WTC11 (cell line): ENCODE results near the gene USP10. TPM values are rescaled to one million over a fixed set of nuclear protein-coding genes. Genes with fewer than 3 reads are reported as not detected.

ENCODE experiments used
- ATAC-seq: fragments of 200-7000 bp; cut with Tn5 transposase; 2 replicates; pipeline ENCODE4 v1.10.0; 2021; ENCODE audit warnings: mild to moderate bottlenecking, moderate library complexity
- CTCF ChIA-PET: fragments of 300-600 bp; sonication (Branson Sonifier 250); formaldehyde crosslinking; loops from one replicate; lab custom pipeline; 2021; ENCODE audit warnings: antibody characterized with exemption; lab: Charles Lee
- POLR2A ChIA-PET: fragments of 350-600 bp; sonication (Branson Sonifier 250); formaldehyde crosslinking; loops from one replicate; lab custom pipeline; 2021; ENCODE audit warnings: antibody characterized with exemption; lab: Charles Lee
- DNase-seq: peaks from one replicate; pipeline ENCODE4 v3.0.0; 2021; ENCODE audit warnings: low spot score
- H3K27ac Mint-ChIP-seq: 2 replicates; pipeline ENCODE4 v1.8.0; 2021; ENCODE audit warnings: mixed read lengths
- H3K27me3 Mint-ChIP-seq: 2 replicates; pipeline ENCODE4 v1.8.0; 2021; ENCODE audit warnings: low read depth, mild to moderate bottlenecking, moderate library complexity, mixed read lengths
- H3K36me3 Mint-ChIP-seq: 2 replicates; pipeline ENCODE4 v1.8.0; 2021; ENCODE audit warnings: mixed read lengths
- H3K4me1 Mint-ChIP-seq: 2 replicates; pipeline ENCODE4 v1.8.0; 2022; ENCODE audit warnings: mixed read lengths
- H3K4me3 Mint-ChIP-seq: 2 replicates; pipeline ENCODE4 v1.8.0; 2021; ENCODE audit warnings: mild to moderate bottlenecking, moderate library complexity, mixed read lengths
- H3K9me3 Mint-ChIP-seq: 2 replicates; pipeline ENCODE4 v1.8.0; 2021; ENCODE audit warnings: mixed read lengths
- GRHL2 ChIP-seq: fragments of 250-450 bp; sonication (Bioruptor Pico); IDR thresholded peaks from 2 replicates; pipeline ENCODE4 v1.8.0; 2022; ENCODE audit warnings: mild to moderate bottlenecking, moderate library complexity; ENCODE audit not compliant: insufficient replicate concordance, severe bottlenecking
- NR2C2 ChIP-seq: sonication (generic); formaldehyde crosslinking; IDR thresholded peaks from 2 replicates; pipeline ENCODE4 v1.8.0; 2022; ENCODE audit warnings: mild to moderate bottlenecking, missing genetic modification reagents
- RELA ChIP-seq: sonication (generic); formaldehyde crosslinking; IDR thresholded peaks from 2 replicates; pipeline ENCODE4 v1.8.1; 2022; ENCODE audit warnings: missing genetic modification reagents, mild to moderate bottlenecking, borderline replicate concordance
- RORB ChIP-seq: fragments of 250-450 bp; sonication (Bioruptor Pico); IDR thresholded peaks from 2 replicates; pipeline ENCODE4 v1.9.0; 2021; ENCODE audit warnings: mild to moderate bottlenecking
- USF2 ChIP-seq: sonication (generic); formaldehyde crosslinking; IDR thresholded peaks from 2 replicates; pipeline ENCODE4 v1.8.1; 2023; ENCODE audit warnings: mild to moderate bottlenecking, missing genetic modification reagents, moderate library complexity
- ZBTB43 ChIP-seq: sonication (generic); formaldehyde crosslinking; IDR thresholded peaks from 2 replicates; pipeline ENCODE4 v1.8.1; 2023; ENCODE audit warnings: mild to moderate bottlenecking, missing genetic modification reagents
- ZNF425 ChIP-seq: fragments of 250-450 bp; sonication (Bioruptor Pico); conservative IDR thresholded peaks from 2 replicates; pipeline ENCODE4 v1.9.0; 2021; ENCODE audit warnings: mild to moderate bottlenecking
- total RNA-seq: library from RNA; stranded (reverse); gene quantifications from 3 replicates; pipeline ENCODE4 v1.2.3, GENCODE V29; 2021
- TF ChIP-seq, protein P1 (sequence below): sonication (generic); formaldehyde crosslinking; IDR thresholded peaks from 2 replicates; pipeline ENCODE4 v1.8.0; 2023; ENCODE audit warnings: missing genetic modification reagents, mild to moderate bottlenecking, borderline replicate concordance
- TF ChIP-seq, protein P2 (sequence below): sonication (generic); formaldehyde crosslinking; IDR thresholded peaks from 2 replicates; pipeline ENCODE4 v1.8.0; 2022; ENCODE audit warnings: missing genetic modification reagents
- TF ChIP-seq, protein P3 (sequence below): sonication (generic); formaldehyde crosslinking; conservative IDR thresholded peaks from 2 replicates; pipeline ENCODE4 v1.8.1; 2022; ENCODE audit warnings: mild to moderate bottlenecking, missing genetic modification reagents
- TF ChIP-seq, protein P4 (sequence below): sonication (generic); formaldehyde crosslinking; IDR thresholded peaks from 2 replicates; pipeline ENCODE4 v1.8.1; 2022; ENCODE audit warnings: low read depth, missing genetic modification reagents, borderline replicate concordance

USP10 gene
- total RNA-seq, 1 experiment from 2014 or later = 138 TPM

- ChIA-PET CTCF (interaction anchor here (0.6 to 6.1 kb wide), 5 partner anchors 9 to 154 kb away, joined by 3 to 86 read pairs (median 4); no protein-coding TSS in a partner anchor), POLR2A (no interaction called here)
- DNase-seq (no peak), ATAC-seq (no peak)
- Mint-ChIP-seq H3K9me3 (no peaks in the 10 kb centered on the region), H3K4me1 (peaks cover 90% of the 10 kb centered on the region), H3K27me3 (no peaks in the 10 kb centered on the region), H3K27ac (peak overlapping the region; percentile 75), H3K4me3 (peak overlapping the region; percentile 24), H3K36me3 (0 out of 2 replicates have a peak, but pooled peaks cover 3% of the 10 kb centered on the region)
- TF ChIP-seq GRHL2 (CRISPR knock-in tag) (no peak), ZNF425 (CRISPR knock-in tag) (no peak), USF2 (CRISPR knock-in tag) (no peak), RELA (CRISPR knock-in tag) (no peak), ZBTB43 (no peak), RORB (CRISPR knock-in tag) (no peak), NR2C2 (no peak)
- TF ChIP-seq, protein P1, sequence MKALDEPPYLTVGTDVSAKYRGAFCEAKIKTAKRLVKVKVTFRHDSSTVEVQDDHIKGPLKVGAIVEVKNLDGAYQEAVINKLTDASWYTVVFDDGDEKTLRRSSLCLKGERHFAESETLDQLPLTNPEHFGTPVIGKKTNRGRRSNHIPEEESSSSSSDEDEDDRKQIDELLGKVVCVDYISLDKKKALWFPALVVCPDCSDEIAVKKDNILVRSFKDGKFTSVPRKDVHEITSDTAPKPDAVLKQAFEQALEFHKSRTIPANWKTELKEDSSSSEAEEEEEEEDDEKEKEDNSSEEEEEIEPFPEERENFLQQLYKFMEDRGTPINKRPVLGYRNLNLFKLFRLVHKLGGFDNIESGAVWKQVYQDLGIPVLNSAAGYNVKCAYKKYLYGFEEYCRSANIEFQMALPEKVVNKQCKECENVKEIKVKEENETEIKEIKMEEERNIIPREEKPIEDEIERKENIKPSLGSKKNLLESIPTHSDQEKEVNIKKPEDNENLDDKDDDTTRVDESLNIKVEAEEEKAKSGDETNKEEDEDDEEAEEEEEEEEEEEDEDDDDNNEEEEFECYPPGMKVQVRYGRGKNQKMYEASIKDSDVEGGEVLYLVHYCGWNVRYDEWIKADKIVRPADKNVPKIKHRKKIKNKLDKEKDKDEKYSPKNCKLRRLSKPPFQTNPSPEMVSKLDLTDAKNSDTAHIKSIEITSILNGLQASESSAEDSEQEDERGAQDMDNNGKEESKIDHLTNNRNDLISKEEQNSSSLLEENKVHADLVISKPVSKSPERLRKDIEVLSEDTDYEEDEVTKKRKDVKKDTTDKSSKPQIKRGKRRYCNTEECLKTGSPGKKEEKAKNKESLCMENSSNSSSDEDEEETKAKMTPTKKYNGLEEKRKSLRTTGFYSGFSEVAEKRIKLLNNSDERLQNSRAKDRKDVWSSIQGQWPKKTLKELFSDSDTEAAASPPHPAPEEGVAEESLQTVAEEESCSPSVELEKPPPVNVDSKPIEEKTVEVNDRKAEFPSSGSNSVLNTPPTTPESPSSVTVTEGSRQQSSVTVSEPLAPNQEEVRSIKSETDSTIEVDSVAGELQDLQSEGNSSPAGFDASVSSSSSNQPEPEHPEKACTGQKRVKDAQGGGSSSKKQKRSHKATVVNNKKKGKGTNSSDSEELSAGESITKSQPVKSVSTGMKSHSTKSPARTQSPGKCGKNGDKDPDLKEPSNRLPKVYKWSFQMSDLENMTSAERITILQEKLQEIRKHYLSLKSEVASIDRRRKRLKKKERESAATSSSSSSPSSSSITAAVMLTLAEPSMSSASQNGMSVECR (CRISPR knock-in tag) = no peak
- TF ChIP-seq, protein P2, sequence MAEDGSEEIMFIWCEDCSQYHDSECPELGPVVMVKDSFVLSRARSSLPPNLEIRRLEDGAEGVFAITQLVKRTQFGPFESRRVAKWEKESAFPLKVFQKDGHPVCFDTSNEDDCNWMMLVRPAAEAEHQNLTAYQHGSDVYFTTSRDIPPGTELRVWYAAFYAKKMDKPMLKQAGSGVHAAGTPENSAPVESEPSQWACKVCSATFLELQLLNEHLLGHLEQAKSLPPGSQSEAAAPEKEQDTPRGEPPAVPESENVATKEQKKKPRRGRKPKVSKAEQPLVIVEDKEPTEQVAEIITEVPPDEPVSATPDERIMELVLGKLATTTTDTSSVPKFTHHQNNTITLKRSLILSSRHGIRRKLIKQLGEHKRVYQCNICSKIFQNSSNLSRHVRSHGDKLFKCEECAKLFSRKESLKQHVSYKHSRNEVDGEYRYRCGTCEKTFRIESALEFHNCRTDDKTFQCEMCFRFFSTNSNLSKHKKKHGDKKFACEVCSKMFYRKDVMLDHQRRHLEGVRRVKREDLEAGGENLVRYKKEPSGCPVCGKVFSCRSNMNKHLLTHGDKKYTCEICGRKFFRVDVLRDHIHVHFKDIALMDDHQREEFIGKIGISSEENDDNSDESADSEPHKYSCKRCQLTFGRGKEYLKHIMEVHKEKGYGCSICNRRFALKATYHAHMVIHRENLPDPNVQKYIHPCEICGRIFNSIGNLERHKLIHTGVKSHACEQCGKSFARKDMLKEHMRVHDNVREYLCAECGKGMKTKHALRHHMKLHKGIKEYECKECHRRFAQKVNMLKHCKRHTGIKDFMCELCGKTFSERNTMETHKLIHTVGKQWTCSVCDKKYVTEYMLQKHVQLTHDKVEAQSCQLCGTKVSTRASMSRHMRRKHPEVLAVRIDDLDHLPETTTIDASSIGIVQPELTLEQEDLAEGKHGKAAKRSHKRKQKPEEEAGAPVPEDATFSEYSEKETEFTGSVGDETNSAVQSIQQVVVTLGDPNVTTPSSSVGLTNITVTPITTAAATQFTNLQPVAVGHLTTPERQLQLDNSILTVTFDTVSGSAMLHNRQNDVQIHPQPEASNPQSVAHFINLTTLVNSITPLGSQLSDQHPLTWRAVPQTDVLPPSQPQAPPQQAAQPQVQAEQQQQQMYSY (CRISPR knock-in tag) = no peak
- TF ChIP-seq, protein P3, sequence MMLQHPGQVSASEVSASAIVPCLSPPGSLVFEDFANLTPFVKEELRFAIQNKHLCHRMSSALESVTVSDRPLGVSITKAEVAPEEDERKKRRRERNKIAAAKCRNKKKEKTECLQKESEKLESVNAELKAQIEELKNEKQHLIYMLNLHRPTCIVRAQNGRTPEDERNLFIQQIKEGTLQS (CRISPR knock-in tag) = no peak
- TF ChIP-seq, protein P4, sequence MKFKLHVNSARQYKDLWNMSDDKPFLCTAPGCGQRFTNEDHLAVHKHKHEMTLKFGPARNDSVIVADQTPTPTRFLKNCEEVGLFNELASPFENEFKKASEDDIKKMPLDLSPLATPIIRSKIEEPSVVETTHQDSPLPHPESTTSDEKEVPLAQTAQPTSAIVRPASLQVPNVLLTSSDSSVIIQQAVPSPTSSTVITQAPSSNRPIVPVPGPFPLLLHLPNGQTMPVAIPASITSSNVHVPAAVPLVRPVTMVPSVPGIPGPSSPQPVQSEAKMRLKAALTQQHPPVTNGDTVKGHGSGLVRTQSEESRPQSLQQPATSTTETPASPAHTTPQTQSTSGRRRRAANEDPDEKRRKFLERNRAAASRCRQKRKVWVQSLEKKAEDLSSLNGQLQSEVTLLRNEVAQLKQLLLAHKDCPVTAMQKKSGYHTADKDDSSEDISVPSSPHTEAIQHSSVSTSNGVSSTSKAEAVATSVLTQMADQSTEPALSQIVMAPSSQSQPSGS (CRISPR knock-in tag) = no peak
These were observed 36.2 kb downstream of the USP10 start for GRCh38 chr16:84735849-84736586.
